ENCODE data around the gene ULBP1.

GRCh38 chr6:149999636-150000035 lies 35.9 kb downstream of the ULBP1 start:
- no peak for TF ChIP-seq CTCF (IDR thresholded peaks at IDR 0.05)
- TF ChIP-seq EZH2 (IDR thresholded peaks at IDR 0.05): no peak
- TF ChIP-seq EZH2phosphoT487 (IDR thresholded peaks at IDR 0.05): no peak

All from neural progenitor cell (in vitro differentiated cells).